Esophagus squamous epithelium (tissue), 5 donors: ENCODE measurements around the gene ATP8A2. TPM values are rescaled to one million over a fixed set of nuclear protein-coding genes. Genes with fewer than 3 reads are reported as not detected.

ENCODE experiments used
- DNase-seq: peaks from one replicate; lab custom pipeline; 2025; lab: John Stamatoyannopoulos, UW
- H3K27ac ChIP-seq, 4 donors: fragments of 200-600 bp; sonication (generic); one replicate each; pipeline ENCODE4 v1.5.1; 2016 to 2019; ENCODE audit warnings: mild to moderate bottlenecking in 1 of 4
- H3K27me3 ChIP-seq, 4 donors: fragments of 200-600 bp; sonication (generic); 1 replicate in 3 of 4; 2 replicates in 1 of 4; pipeline versions ENCODE4 v1.5.1 to v1.6.0; 2017 to 2021; ENCODE audit warnings: antibody characterized with exemption in 1 of 4
- H3K36me3 ChIP-seq, 3 donors: fragments of 200-600 bp; sonication (generic); one replicate each; pipeline ENCODE4 v1.5.1; 2016 to 2019
- H3K4me1 ChIP-seq, 3 donors: fragments of 200-600 bp; sonication (generic); one replicate each; pipeline ENCODE4 v1.5.1; 2017 to 2019
- H3K4me3 ChIP-seq, 4 donors: fragments of 200-600 bp; sonication (generic); 1 replicate in 3 of 4; 2 replicates in 1 of 4; pipeline ENCODE4 v1.5.1; 2016 to 2019; ENCODE audit warnings: mild to moderate bottlenecking in 2 of 4, moderate library complexity in 1 of 4
- H3K9me3 ChIP-seq, 3 donors: fragments of 200-600 bp; sonication (generic); one replicate each; pipeline ENCODE4 v1.5.1; 2016 to 2019
- CTCF ChIP-seq, 6 experiments: fragments of 450-650 bp in 4 of 6; fragments of 200-600 bp in 2 of 6; sonication (generic) in 2 of 6; IDR thresholded peaks; one replicate each; pipeline ENCODE4 v1.5.1; 2016 to 2019; ENCODE audit warnings: antibody characterized with exemption in 6 of 6, mild to moderate bottlenecking in 4 of 6, moderate library complexity in 4 of 6
- POLR2A ChIP-seq, 4 donors: fragments of 450-650 bp; IDR thresholded peaks; one replicate each; pipeline ENCODE4 v1.6.1; 2017; ENCODE audit warnings: antibody characterized with exemption in 4 of 4, mild to moderate bottlenecking in 4 of 4, moderate library complexity in 3 of 4
- WGBS, 2 donors: methylation state at CpG; one replicate each; pipeline ENCODE4 v1.1.5; 2018; 5-methylcytosine and 5-hydroxymethylcytosine counted together
- intact Hi-C: fragments of 100-400 bp; cut with DNase I; formaldehyde crosslinking; loops from one replicate; pipeline ENCODE4 v1.15.0; 2022
- total RNA-seq, 4 donors: library from RNA; depleted of rRNA; stranded (reverse); fragments of >200 nt; gene quantifications; one replicate each; pipeline ENCODE4 v1.1.0, GENCODE V29; 2016
- donor health status: DM: yes; HTN: yes; CAD: no.

Gene ATP8A2
- total RNA-seq, 4 donors from 2014 or later = not detected

GRCh38 chr13:26017932-26018665 lies 646.3 kb downstream of the ATP8A2 start:
- 46 to 58% methylated on average over 5 of the region's 6 CpGs for WGBS, 2 donors
- Histone ChIP-seq H3K4me1 (peaks cover 19 to 75% (median 27%) of the 10 kb centered on the region in 3 donors), H3K4me3 (no peak overlapping the region), H3K27me3 (peaks cover 0 to 12% (median 0%) of the 10 kb centered on the region in 4 donors), H3K36me3 (no peaks in the 10 kb centered on the region), H3K27ac (peak overlapping the region in 2 of 4 donors; percentile 45 to 68), H3K9me3 (no peaks in the 10 kb centered on the region)
- intact Hi-C loops = no loop called here
- no peak for DNase-seq
- TF ChIP-seq CTCF (IDR thresholded peaks at IDR 0.05) (no peak), POLR2A (IDR thresholded peaks at IDR 0.05) (no peak)

- WGBS, 2 donors = 69 to 75% methylated on average over 7 of the region's 7 CpGs
- no peaks in the 10 kb centered on the region for H3K9me3 ChIP-seq
Measured at GRCh38 chr13:26019251-26019650, 647.5 kb downstream of the ATP8A2 start.

GRCh38 chr13:26019881-26020870 lies 648.4 kb downstream of the ATP8A2 start:
- DNase-seq = no peak
- 78 to 79% methylated on average over 21 to 22 of the region's 22 CpGs for WGBS, 2 donors

More at GRCh38 chr13:26019251-26019650, 647.5 kb downstream of the ATP8A2 start:
- H3K4me3 ChIP-seq = no peak overlapping the region
- no peak for TF ChIP-seq POLR2A (IDR thresholded peaks at IDR 0.05)
- no peak for TF ChIP-seq CTCF (IDR thresholded peaks at IDR 0.05)
- H3K27me3 ChIP-seq = peaks cover 0 to 4% (median 0%) of the 10 kb centered on the region in 4 donors
- no peaks in the 10 kb centered on the region for H3K36me3 ChIP-seq
- intact Hi-C loops = no loop called here
- peaks cover 19 to 86% (median 31%) of the 10 kb centered on the region in 3 donors for H3K4me1 ChIP-seq
- DNase-seq = no peak
- H3K27ac ChIP-seq = peak overlapping the region in 1 of 4 donors; percentile 3

GRCh38 chr13:26020891-26021290 lies 649.1 kb downstream of the ATP8A2 start:
- Histone ChIP-seq H3K4me3 (no peak overlapping the region), H3K36me3 (no peaks in the 10 kb centered on the region), H3K4me1 (peaks cover 19 to 94% (median 36%) of the 10 kb centered on the region in 3 donors), H3K27ac (peak overlapping the region in 1 of 4 donors; percentile 66), H3K27me3 (peaks cover 0 to under 1% (median 0%) of the 10 kb centered on the region in 4 donors), H3K9me3 (no peaks in the 10 kb centered on the region)
- TF ChIP-seq CTCF (IDR thresholded peaks at IDR 0.05) (no peak), POLR2A (IDR thresholded peaks at IDR 0.05) (no peak)
- 86% methylated on average over 5 to 7 of the region's 7 CpGs for WGBS, 2 donors
- no peak for DNase-seq
- intact Hi-C loops = no loop called here

More at GRCh38 chr13:26019881-26020870, 648.4 kb downstream of the ATP8A2 start:
- peak overlapping the region in 1 of 4 donors; percentile 3 for H3K27ac ChIP-seq
- no peak for TF ChIP-seq POLR2A (IDR thresholded peaks at IDR 0.05)
- TF ChIP-seq CTCF (IDR thresholded peaks at IDR 0.05) = no peak
- H3K36me3 ChIP-seq = no peaks in the 10 kb centered on the region
- no peak overlapping the region for H3K4me3 ChIP-seq
- no peaks in the 10 kb centered on the region for H3K9me3 ChIP-seq
- peaks cover 0 to 4% (median 0%) of the 10 kb centered on the region in 4 donors for H3K27me3 ChIP-seq
- intact Hi-C loops = no loop called here
- peaks cover 19 to 95% (median 36%) of the 10 kb centered on the region in 3 donors for H3K4me1 ChIP-seq
